DMS 273 treated with DMSO at 0.1 percent for 48 hours (cell line): Measurements from ENCODE around the gene SLAMF8.
A peak's percentile ranks its signal among the peaks of the same experiment; 100 is the strongest.

Experiments
- DNase-seq: peaks from one replicate; lab custom pipeline; 2025; lab: John Stamatoyannopoulos, UW

The SLAMF8 gene

DNA sequence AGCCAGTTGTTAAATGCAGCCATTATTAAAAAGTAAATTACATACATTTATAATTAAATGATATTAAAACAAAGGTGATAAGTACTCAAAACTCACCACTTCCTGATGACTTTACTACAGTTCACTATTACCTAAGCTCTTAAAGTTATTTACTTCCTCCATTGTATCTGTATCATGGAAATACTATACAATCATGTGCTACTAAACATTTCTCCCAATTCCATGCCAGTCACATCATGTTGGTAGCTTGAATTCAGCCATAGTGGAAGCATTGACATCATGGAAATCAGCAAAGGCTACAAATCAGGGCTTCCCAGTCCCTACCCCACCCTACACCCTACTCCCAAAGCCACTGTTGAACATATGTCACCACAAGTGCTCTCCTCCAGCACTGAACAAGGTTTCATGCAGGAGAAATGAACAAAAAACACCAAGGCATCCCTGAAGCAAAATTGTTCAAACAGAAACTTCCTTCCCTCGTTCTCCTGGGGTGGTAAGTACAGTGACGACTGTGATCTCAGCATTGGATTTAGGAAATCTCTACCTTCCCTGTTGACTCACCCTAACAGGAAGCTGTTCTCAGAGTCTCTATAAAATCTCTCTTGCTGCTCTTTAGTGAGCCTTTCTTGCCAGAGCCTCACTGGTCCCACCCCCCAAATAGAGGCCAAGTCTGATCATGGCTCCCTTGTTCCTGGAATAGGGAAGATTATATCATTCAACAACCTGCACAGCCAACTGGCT lies 23.1 kb downstream of the SLAMF8 start:
- DNase-seq = no peak

DNA sequence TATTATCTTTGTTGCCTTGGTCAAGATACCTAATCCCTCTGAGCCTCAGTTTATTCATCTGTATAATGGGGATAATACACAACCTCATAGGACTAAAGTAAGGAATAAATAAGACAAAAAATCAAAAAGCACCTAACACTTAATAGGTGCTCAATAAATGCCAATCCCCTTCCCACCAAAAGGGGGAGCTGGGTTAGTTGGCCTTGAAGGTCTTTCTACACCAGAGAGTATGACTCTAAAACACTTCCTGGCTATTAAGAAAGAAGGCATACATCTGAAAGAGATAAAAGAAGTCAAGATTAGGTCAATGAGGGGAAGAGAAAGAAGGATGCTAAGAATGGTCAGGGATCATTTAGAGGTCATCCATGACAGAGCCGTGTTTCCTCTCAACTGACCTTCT lies 24.7 kb downstream of the SLAMF8 start:
- DNase-seq = no peak

DNA sequence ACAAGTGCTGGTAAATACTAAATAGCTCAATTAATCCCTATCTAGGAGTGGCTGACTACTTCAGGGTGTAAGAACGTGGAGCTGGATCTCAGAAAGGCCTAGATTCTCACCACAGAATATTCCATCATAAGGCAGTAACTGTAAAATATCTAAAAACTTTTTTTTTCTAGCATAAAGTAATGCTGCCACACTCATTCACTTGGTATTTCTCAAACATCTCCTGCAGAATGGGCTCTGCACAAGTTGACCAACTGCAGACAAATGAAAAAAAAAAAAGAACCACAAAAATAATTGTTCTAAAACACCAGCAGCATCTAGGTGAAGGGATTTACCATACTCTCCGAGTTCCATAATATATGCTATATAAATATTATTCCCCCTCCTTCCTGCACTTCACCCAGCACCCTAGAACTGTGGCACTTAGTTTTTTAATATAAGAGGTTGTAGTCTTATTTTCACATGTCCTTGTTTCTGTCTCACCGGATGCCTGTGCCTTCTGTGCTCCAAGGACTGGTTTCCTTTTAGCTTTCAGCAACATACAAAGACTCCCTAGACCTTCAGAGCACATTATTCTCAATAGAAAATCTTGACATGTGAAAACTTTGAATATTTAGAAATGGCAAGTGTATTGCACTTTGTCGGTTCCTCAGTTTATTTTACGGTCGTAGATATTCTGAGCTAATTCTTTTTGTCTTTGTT lies 26.9 kb downstream of the SLAMF8 start:
- DNase-seq = no peak

DNA sequence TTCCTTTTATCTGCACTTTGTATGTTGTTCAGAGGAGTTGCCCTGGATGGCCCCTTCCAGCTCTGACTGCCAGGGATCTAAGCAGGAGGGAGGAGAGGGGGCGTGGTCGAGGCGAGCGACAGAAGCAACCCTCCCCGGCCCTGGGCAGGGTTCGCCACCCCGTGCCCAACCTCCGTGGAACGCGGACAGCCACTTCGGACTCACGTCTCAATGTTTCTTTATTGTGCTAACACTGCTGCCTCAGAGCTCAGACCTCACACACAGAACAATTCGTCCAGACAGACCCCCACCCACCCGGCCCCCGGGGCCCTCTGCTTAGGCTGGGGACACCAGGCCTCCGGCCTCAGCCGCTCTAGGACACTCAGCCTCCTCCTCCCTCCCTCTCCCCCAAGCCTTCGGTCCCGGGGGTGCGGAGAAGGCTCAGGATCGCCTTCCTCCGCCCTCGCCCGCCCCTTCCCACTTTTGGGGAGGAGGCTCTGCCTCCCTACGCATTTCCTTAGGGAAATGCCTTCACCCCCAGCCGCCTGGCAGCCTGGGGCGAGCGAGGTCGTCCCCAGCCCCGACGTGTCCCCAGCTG lies 27.5 kb downstream of the SLAMF8 start:
- DNase-seq = peak; percentile 16

DNA sequence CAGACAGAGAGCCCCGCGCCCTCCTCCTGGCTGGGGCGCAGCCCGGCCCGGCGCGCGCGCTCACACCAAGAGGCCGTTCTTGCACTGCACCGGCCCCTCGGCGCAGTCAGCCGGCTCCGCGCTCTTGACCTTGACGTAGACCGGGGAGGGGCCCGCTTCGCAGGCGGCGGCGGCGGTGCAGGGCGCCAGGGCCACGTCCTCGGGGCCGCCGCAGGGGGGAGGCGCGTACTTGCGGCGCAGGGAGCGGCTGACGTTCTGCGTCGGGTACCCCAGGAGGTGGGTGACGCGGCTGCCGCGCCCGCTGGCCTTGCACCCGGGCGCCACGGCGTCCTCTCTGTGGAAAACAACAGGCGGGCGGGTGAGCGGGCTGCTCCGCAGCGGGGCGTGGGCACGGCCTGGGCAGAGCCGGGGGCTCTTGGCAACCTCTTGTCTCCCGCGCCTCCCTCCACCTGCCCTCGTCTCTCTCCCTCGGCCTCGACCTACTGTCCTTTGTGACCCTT lies 28.1 kb downstream of the SLAMF8 start:
- DNase-seq = no peak

DNA sequence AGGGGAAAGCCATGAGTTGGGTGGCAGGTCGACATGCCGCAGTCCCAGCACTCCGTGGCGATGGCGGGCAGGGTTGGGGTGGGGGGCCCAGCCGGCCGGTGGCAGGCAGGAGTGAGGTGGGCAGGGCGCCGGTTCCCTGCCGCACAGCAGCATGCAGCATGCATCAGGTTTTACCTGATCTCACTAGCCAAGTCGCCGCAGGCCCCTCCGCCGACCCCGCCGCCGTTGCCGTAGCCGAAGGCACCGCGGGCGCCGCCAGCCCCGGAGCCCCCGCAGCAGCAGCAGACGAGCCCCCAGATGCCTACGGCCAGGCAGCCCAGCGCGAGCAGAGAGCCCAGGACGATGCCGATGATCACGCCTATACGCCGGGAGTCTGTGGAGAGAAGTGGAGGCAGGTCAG lies 29.0 kb downstream of the SLAMF8 start:
- no peak for DNase-seq

DNA sequence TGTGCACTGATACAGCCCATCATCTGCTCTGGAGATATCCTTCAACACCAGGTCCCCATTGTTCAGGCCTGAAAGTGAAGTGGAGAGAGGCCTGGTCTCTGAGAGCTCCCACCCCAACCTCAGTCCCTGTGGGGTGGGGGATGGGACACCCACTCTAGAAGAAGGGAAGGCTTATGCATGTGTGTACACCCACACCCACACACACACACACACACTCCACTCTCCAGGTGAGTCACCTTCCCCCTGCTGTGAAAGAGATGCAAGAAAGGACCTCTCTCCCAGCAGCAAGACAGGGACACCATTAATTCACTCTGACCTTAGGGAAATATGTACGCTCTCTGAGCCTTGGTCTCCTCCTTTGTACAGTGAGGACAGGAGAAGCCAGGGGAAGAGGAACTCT lies 29.9 kb downstream of the SLAMF8 start:
- no peak for DNase-seq

DNA sequence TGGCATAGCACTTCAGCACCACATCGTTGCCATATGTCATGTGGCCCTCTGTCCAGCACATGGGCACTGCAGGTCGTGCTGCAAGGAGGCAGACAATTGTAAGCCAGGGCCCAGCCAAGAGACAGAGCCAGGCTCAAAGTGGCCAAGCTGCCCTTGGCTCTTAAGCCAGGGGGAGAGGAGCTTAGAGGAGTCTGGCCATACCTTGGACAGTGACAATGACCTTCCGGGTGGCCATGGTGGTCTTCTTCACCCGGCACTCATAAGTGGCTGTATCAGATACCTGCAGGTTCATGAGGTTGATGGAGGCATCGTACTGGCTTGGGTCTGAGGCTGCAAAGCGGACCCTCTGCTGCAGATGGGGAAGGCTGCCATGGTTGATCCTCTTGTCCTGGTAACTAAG lies 31.2 kb downstream of the SLAMF8 start:
- DNase-seq = no peak

DNA sequence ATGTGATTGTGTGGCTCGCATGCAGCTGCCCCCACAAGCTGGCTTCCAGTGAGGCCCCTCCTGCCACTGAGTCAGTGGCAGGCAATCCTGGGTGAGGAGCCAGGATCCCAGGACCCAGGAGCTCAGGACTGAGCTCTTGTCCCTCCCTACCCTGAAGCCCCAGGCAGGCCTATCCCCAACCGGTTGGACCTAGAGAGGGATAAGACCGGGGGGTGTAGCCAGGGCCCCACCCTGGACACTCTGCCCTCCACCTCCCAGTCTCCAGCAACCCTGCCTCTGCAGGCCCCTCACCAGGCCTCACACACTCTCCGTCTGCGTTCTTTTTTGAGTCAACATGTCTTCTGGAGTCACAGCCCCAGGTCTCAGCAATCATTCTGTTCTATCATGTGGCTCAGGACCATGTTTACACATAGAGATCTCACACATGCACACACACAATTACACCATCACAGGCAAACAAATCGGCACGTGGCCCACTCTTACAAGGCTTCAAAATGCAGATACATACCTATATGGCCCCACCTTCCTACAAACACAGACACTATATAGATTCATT lies 33.2 kb downstream of the SLAMF8 start:
- no peak for DNase-seq

DNA sequence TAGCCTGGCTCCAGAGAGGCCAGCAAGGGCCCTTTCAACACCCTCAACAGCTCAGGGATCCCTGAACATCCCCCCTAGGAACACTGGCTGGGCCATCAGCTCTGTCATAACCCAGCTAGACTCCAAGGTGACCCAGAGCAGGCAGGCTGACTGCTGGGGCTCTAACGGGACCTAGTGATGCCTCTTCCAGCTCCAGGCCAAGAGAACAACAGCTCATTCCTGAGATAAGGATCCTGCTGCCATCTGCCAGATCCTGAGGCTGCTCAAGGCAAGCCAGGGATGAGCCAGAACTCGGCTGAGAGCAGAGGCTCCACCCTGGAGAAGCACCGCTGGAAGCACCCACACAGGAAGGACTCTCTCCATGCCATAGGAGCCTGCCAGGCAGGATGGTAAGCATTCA lies 33.8 kb downstream of the SLAMF8 start:
- no peak for DNase-seq

DNA sequence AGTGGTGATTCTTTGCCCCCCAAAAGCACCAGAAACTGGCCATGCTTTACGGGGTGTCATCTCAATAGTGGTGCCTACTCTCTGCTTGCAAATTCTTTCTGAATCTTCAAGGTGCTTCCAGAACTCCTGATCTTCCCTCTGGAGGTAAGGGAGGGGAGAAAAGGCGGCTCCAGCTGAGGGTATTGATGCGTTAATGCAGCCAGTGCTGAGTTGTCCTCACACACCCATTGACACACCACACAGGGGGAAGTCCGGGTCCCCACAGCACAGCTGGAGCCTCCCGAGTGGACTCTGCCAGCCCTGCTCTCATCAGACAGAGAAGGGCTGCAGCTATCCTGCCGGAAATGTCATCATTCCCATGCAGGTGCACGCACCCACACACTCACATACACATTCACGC lies 34.5 kb downstream of the SLAMF8 start:
- DNase-seq = no peak

DNA sequence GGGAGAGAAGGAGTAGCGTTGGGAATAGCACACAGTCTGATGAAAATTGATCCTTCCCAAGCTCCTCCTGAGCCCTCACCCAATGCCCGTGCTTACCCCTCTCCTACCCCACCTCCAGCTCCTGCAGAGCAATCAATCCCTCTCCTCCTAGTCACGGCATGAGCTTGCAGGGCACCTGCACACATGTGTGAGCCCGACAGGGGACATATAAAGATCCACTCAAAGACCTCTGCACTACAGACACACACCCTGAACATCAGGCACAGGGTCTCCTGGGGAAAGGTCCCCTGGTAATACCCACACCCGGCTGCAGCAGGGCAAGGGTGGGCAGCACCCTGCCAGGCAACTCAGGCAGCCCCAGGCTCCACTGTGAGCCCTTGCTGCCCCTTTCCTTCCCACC lies 35.4 kb downstream of the SLAMF8 start:
- no peak for DNase-seq

DNA sequence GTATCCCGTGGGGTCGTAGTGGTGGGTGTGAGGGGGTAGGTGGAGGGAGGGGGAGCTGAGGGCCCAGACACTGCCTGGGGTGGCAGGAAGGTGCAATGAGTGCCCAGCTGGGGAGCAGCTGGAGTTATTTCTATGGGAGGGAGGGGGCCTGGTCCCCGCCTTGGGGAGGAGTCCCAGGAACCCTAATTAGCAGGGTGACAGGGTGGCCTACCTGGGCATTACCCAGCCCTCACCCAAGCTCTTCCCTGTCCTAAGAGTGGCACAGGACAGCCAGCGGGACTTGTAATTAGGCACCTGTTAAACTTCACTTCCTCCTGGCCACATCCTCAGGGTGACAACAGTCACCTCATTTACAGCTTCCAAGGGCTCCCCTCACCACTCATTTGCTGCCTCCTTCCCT lies 35.9 kb downstream of the SLAMF8 start, which contains the start of gene VSIG8:
TSS of gene VSIG8 (minus strand) at position 101 of the 400 bp plus-strand sequence. CDS start 136 bp downstream, outside the sequence.
- no peak for DNase-seq

DNA sequence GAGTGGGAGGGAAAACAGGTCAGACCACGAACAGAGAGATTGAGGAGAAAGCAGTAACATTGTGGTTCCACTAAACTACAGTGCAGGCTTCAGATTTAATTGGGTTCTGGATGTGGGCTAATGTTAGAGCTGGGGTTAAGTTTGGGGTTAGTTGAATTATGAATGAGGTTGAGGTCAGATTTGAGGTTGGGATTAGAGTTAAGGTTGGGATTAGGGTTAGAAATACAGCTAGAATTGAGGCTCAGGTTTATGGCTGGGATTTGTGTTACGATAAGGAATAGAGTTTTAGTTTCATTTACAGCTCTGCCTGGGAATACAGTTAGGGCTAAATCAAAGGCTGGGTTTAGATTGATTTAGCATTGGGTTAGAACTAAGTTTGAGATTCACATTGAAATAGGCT lies 37.6 kb downstream of the SLAMF8 start:
- DNase-seq = no peak

DNA sequence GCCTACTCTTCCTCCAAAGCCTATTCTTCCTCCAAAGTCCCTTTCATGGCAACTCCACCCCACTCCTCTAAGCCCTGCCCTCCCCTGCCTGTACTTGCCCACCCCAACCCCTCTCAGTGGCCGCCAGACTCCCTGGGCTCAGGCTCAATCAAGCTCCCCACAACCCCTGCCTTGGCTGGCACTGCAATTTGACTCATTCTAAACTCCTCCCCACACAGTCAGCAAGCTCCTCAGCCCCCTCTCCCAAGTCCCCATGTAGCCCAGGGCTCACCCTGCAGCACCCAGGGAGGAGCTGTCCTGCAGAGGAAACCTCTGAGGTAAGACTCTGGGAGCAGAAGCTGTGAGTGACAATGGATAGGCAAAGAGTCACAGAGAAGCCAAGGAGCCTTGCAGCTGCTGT lies 39.4 kb downstream of the SLAMF8 start:
- DNase-seq = no peak

DNA sequence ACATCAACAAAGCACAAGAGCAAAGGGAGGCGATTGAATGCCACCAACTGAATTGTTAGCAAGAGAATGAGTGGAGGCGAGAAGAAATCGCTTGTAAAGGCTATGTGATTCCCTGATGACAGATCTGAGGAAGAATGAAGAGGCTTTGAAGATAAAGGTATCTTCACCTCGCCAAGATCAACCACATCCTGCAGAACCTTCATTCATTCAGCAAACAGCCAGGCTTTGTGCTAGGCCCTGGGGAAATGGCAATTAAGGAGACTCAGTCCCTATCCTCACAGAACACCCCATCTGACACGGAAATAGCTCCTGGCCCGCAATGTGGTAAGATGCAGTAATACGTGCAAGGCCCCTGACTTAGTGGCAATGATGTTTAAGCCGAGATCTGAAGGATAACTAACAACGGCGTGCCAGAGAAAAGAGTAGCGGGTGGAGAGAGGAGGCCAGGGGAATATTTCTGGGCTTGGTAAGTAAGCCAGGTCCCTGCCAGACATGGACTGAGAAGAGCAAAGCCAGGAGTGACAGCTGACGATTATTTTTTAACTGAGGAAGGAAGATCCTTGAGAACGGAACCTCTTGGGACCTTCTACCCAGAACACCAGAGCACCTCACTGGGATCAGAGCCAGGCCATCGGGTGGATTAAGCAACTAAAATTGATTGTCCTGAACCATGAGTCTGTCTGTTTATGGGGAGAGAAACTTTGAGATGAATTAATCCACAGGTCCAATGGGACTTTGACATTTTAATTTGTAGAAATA lies 40.4 kb downstream of the SLAMF8 start:
- peak; percentile 39 for DNase-seq

DNA sequence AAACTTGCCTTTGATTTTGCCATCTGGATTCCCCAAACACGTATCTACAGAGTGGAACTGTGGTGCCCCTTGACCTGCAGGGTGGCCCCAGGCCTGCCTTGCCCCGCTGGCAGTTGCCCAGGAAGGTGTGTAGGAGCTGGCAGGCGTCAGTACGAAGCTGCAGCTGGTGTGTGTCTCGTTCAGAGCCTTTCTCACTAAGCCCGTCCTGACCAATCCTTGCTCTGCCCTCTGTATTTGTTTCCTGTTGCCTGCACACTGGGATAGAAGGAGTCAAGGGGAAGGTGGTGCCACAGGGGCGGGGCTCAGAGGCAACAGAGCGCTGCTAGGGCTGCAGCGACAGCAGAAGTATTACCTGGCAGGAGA lies 41.0 kb downstream of the SLAMF8 start:
- DNase-seq = peak; percentile 86

DNA sequence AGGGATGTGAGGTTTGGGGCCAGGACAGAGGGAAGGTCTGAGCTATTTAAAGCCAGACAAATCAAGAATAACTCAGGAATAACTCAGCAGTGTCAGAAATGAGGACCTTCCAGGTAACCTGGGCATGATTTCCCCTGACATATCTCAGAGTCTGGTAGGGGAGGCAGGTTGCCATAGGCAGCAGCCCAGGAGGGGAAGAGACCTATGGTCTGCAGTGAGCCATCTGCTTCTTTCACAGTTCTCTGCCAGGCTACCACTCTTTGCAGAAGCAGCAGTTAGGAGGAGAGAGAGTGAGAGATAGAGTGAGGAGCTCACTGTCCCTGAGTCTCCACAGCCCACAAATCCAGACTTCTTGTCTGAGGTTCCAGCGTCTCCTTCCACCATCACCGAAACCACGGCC lies 42.1 kb downstream of the SLAMF8 start:
- peak; percentile 42 for DNase-seq

DNA sequence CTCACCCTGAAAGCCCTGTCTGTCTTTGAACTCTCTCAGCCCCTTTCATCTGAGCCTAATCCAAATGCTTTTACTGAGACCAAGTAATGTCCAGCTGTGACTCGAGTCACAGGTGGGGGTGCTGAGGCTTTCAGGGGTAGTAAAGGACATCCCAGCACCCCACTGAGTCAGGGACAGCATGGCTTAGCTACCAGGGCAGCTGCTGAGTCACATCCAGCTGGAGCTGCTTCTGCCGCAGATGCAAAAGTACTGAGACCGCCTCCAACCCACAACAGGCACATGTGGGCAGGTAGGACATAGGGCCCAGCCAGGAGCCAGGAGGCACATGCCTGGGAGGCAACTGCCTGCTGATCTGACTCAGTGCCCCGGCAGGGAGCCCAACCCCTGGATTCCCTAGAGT lies 42.5 kb downstream of the SLAMF8 start:
- no peak for DNase-seq

DNA sequence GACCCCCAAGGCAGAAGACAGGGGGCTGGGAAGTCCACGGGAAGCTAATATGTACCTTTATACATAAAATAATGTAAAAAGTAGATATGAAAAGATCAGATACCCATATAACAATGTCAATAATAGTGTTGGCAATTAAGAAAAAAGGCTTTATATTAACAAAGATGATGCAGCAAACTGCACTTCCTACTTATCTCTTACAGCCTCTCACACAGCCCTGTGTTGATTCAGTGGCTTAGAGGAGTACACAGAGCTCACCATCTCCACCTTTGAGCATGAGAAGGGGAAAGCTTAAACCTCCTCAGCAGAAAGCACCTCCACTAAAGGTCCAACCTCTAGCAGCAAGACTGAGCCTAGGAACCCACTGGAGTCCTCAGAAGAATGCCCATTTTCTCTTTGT lies 42.9 kb downstream of the SLAMF8 start:
- no peak for DNase-seq

DNA sequence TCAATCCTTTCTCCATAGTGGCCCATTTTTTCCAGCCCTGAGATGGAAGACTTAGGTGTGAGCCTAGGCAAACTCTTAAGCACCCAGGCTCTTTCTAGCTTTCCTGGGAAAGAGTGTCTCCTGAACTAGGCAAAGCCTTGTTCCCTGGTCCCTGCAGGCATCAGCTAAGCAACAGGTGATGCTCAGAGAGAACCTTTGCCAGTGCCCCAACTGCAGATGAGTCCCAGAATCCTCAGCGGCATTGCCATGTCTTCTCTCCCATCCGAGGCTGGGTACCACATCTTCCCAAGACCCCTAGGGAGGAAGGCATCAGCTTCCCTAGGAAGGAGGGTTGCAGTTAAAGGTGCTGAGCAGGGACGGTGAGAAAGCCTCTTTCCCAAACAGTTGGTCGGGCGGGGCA lies 44.0 kb downstream of the SLAMF8 start:
- DNase-seq = no peak

DNA sequence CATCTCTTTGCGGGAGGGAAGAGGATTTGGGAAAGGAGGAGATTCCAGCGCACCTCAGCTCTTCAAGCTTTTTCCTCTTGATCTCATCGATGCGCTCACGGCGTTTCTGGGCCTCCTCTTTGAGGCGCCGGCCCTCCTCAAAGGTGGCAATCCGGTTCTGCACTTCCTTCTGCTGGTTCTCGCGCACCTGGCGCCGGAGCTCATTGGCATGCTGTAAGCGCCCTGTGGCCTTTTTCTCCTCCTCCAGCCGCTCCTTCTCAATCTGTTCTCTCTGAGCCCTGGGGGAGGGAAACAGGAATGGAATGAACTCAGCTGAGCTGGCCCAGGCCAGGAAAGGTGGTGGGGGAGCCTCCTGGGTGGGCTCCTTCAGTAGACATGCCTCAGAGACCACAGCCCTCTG lies 46.2 kb downstream of the SLAMF8 start:
- DNase-seq = no peak
